Peyer's patch (tissue), 4 donors: ENCODE measurements around the gene LRRC66.

Experiments used
- POLR2A ChIP-seq, 2 donors: fragments of 450-650 bp; IDR thresholded peaks; one replicate each; pipeline ENCODE4 v1.5.1; 2017; ENCODE audit warnings: antibody characterized with exemption in 2 of 2, mild to moderate bottlenecking in 2 of 2, moderate library complexity in 2 of 2
- TF ChIP-seq, protein P1 (sequence below), 6 experiments: fragments of 450-650 bp in 4 of 6; fragments of 200-600 bp in 2 of 6; sonication (generic) in 1 of 6; IDR thresholded peaks; one replicate each; pipeline ENCODE4 v1.5.1; 2017 to 2019; ENCODE audit warnings: antibody characterized with exemption in 6 of 6, mild to moderate bottlenecking in 3 of 6, moderate library complexity in 1 of 6

GRCh38 chr4:52010986-52011385 is 9.2 kb downstream of the LRRC66 start:
- TF ChIP-seq, protein P1, sequence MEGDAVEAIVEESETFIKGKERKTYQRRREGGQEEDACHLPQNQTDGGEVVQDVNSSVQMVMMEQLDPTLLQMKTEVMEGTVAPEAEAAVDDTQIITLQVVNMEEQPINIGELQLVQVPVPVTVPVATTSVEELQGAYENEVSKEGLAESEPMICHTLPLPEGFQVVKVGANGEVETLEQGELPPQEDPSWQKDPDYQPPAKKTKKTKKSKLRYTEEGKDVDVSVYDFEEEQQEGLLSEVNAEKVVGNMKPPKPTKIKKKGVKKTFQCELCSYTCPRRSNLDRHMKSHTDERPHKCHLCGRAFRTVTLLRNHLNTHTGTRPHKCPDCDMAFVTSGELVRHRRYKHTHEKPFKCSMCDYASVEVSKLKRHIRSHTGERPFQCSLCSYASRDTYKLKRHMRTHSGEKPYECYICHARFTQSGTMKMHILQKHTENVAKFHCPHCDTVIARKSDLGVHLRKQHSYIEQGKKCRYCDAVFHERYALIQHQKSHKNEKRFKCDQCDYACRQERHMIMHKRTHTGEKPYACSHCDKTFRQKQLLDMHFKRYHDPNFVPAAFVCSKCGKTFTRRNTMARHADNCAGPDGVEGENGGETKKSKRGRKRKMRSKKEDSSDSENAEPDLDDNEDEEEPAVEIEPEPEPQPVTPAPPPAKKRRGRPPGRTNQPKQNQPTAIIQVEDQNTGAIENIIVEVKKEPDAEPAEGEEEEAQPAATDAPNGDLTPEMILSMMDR (IDR thresholded peaks at IDR 0.05) = no peak
- no peak for TF ChIP-seq POLR2A (IDR thresholded peaks at IDR 0.05)
